Measurements from ENCODE around the gene GPHN. TPM values are rescaled to one million over a fixed set of nuclear protein-coding genes. Genes with fewer than 3 reads are reported as not detected.

GPHN gene
- total and polyA plus RNA-seq, 11 donors = 15.2 to 37.1 (median 30.1) TPM

DNA sequence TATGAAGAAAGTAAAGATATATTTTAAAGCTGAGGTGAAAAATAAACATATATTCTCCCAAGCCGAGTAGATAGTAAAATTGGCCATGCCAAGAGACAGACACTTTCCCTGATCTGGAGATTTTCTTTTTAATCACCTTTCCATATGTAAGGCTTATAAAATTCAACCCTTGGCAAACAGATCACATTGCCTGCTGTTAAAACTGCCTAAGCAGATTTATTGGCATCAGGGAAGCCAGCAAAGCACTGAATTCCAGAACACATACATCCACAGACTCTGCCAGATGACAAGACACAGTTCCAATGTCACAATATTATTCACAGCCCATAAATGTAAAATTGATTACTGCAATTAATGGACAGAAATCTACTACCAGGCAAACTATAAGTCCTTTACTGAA, 603.1 kb downstream of the GPHN start:
- H3K27ac ChIP-seq = no peak overlapping the region
- H3K27me3 ChIP-seq = no peaks in the 10 kb centered on the region
- intact Hi-C loops (cut with DNase I) = loop anchor here in 2 of 10 donors (10.0 kb wide), 1 partner anchor 486 kb away; no protein-coding TSS in a partner anchor
- H3K4me1 ChIP-seq = no peaks in the 10 kb centered on the region
- ATAC-seq = no peak
- H3K36me3 ChIP-seq = peaks cover 0 to 31% (median 11%) of the 10 kb centered on the region in 9 donors
- no peak overlapping the region for H3K4me3 ChIP-seq
- no peak for DNase-seq
- H3K9me3 ChIP-seq = peaks cover 0 to 11% (median 2%) of the 10 kb centered on the region in 12 donors
- 69 to 95% (median 82%) methylated on average over 1 of the region's 1 CpG for WGBS, 4 donors
- TF ChIP-seq CTCF (IDR thresholded peaks at IDR 0.05) (no peak), POLR2A (IDR thresholded peaks at IDR 0.05) (no peak)

- Histone ChIP-seq H3K27ac (no peak overlapping the region), H3K4me1 (no peaks in the 10 kb centered on the region), H3K9me3 (no peaks in the 10 kb centered on the region), H3K36me3 (peaks cover 0 to 28% (median 11%) of the 10 kb centered on the region in 9 donors), H3K4me3 (no peak overlapping the region), H3K27me3 (no peaks in the 10 kb centered on the region)
- 73 to 96% (median 95%) methylated on average over 2 of the region's 2 CpGs for WGBS, 4 donors
- no peak for ATAC-seq
- no peak for DNase-seq
- no peak for TF ChIP-seq CTCF (IDR thresholded peaks at IDR 0.05)
- TF ChIP-seq POLR2A (IDR thresholded peaks at IDR 0.05) = no peak
- intact Hi-C loops (cut with DNase I) = loop anchor here in 2 of 10 donors (10.0 kb wide), 1 partner anchor 488 kb away; no protein-coding TSS in a partner anchor
Observed at GRCh38 chr14:67112344-67112743, 604.4 kb downstream of the GPHN start.

- Histone ChIP-seq H3K9me3 (peaks cover 0 to 3% (median 0%) of the 10 kb centered on the region in 12 donors), H3K4me1 (no peaks in the 10 kb centered on the region), H3K27ac (no peak overlapping the region), H3K27me3 (no peaks in the 10 kb centered on the region), H3K4me3 (no peak overlapping the region), H3K36me3 (peaks cover 0 to 43% (median 14%) of the 10 kb centered on the region in 9 donors)
- DNase-seq (no peak), ATAC-seq (no peak)
- no peak for TF ChIP-seq POLR2A (IDR thresholded peaks at IDR 0.05)
- no peak for TF ChIP-seq CTCF (IDR thresholded peaks at IDR 0.05)
- 90 to 93% (median 91%) methylated on average over 3 of the region's 3 CpGs for WGBS, 4 donors
- intact Hi-C loops (cut with DNase I) = loop anchor here in 1 of 10 donors (10.0 kb wide), 1 partner anchor 762 kb away; no protein-coding TSS in a partner anchor
Observed at GRCh38 chr14:67127174-67127573, 619.2 kb downstream of the GPHN start.

DNA sequence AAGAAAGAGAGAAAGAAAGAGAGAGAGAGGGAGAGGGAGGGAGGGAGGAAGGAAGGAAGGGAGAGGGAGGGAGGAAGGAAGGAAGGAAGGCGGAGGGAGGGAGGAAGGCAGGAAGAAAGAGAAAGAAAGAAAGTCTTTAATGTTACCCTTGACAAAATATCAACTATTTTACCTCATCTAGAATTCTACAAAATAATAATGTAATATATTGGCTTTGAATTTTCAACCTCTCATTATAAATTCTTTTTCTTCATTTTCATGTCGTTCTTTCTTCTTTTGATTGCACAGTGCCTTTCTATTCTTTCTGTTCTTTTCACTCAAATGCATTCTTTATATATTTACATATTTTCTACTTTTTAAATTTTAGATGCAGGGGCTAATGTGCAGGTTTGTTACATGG, 621.8 kb downstream of the GPHN start:
- Histone ChIP-seq H3K27me3 (no peaks in the 10 kb centered on the region), H3K4me1 (no peaks in the 10 kb centered on the region), H3K9me3 (peaks cover 0 to 3% (median 0%) of the 10 kb centered on the region in 12 donors), H3K4me3 (no peak overlapping the region), H3K27ac (no peak overlapping the region), H3K36me3 (peaks cover 0 to 17% (median 3%) of the 10 kb centered on the region in 9 donors)
- ATAC-seq = no peak
- TF ChIP-seq POLR2A (IDR thresholded peaks at IDR 0.05) (no peak), CTCF (IDR thresholded peaks at IDR 0.05) (no peak)
- WGBS, 4 donors = 86 to 97% (median 92%) methylated on average over 2 of the region's 2 CpGs
- no peak for DNase-seq
- intact Hi-C loops (cut with DNase I) = loop anchor here in 2 of 10 donors (10.0 kb wide), 2 partner anchors 635 to 765 kb away; no protein-coding TSS in a partner anchor

Data from heart left ventricle (tissue), 16 donors.